ENCODE data around the gene SRXN1.

DNA sequence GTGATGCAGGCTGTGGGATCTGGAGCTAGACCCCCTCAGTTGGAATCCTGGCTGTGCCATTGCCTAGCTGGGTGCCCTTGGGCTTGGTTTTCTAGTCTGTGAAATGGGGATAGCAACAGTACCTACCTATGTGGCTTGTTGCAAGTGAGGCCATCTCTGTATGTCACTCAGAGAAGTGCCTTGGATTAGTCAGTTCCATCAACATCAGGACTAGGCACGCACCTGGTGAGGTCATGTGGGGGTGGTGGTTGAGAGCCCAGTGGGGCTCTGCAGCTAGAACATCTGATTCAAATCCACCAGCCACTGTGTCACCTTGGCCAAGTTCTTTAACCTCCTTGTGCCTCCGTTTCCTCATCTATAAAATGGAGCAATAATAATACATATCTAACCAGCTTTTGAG lies 55.4 kb downstream of the SRXN1 start:
- TF ChIP-seq, protein P1, sequence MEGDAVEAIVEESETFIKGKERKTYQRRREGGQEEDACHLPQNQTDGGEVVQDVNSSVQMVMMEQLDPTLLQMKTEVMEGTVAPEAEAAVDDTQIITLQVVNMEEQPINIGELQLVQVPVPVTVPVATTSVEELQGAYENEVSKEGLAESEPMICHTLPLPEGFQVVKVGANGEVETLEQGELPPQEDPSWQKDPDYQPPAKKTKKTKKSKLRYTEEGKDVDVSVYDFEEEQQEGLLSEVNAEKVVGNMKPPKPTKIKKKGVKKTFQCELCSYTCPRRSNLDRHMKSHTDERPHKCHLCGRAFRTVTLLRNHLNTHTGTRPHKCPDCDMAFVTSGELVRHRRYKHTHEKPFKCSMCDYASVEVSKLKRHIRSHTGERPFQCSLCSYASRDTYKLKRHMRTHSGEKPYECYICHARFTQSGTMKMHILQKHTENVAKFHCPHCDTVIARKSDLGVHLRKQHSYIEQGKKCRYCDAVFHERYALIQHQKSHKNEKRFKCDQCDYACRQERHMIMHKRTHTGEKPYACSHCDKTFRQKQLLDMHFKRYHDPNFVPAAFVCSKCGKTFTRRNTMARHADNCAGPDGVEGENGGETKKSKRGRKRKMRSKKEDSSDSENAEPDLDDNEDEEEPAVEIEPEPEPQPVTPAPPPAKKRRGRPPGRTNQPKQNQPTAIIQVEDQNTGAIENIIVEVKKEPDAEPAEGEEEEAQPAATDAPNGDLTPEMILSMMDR (IDR thresholded peaks at IDR 0.05), result no peak
- TF ChIP-seq POLR2AphosphoS5 (IDR thresholded peaks at IDR 0.05) (no peak), POLR2A (IDR thresholded peaks at IDR 0.05) (no peak), EP300 (IDR thresholded peaks at IDR 0.05) (no peak)
